ENCODE measurements around the gene ZMIZ1.

DNA sequence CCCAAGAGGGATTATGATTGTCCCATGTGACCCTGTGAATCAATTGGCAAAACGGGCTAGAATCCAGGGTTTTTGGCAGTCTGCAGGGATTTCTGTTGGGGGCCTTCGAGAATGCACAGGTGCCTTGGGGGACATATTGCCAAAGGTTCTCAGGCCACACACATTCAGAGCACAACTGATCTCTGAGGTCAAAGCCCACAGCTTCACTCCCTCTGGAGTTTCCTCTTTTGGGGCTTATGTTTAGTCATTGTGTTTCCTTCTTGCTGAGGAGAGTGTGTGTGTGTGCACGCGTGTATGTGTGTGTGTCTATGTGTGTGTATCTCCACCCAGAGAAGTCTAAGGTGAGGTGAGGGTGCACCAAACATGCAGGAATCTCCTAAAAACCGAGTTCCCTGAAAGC is 287.3 kb downstream of the ZMIZ1 start:
- TF ChIP-seq, protein P1, sequence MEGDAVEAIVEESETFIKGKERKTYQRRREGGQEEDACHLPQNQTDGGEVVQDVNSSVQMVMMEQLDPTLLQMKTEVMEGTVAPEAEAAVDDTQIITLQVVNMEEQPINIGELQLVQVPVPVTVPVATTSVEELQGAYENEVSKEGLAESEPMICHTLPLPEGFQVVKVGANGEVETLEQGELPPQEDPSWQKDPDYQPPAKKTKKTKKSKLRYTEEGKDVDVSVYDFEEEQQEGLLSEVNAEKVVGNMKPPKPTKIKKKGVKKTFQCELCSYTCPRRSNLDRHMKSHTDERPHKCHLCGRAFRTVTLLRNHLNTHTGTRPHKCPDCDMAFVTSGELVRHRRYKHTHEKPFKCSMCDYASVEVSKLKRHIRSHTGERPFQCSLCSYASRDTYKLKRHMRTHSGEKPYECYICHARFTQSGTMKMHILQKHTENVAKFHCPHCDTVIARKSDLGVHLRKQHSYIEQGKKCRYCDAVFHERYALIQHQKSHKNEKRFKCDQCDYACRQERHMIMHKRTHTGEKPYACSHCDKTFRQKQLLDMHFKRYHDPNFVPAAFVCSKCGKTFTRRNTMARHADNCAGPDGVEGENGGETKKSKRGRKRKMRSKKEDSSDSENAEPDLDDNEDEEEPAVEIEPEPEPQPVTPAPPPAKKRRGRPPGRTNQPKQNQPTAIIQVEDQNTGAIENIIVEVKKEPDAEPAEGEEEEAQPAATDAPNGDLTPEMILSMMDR (IDR thresholded peaks at IDR 0.05; ENCODE audit: poor library complexity, severe bottlenecking), result no peak
- TF ChIP-seq EZH2 (IDR thresholded peaks at IDR 0.05; ENCODE audit: borderline replicate concordance, insufficient read depth, low read length, poor library complexity, severe bottlenecking), result no peak
- no peak for TF ChIP-seq EP300 (conservative IDR thresholded peaks at IDR 0.05; ENCODE audit: poor library complexity, severe bottlenecking)
- TF ChIP-seq POLR2AphosphoS5 (IDR thresholded peaks at IDR 0.05), result no peak
- no peak for TF ChIP-seq TAF1 (IDR thresholded peaks at IDR 0.05; ENCODE audit: low read depth)
- no peak for TF ChIP-seq MXI1 (conservative IDR thresholded peaks at IDR 0.05; ENCODE audit: poor library complexity, severe bottlenecking)
- TF ChIP-seq RAD21 (conservative IDR thresholded peaks at IDR 0.05), result no peak
- TF ChIP-seq, protein P2, sequence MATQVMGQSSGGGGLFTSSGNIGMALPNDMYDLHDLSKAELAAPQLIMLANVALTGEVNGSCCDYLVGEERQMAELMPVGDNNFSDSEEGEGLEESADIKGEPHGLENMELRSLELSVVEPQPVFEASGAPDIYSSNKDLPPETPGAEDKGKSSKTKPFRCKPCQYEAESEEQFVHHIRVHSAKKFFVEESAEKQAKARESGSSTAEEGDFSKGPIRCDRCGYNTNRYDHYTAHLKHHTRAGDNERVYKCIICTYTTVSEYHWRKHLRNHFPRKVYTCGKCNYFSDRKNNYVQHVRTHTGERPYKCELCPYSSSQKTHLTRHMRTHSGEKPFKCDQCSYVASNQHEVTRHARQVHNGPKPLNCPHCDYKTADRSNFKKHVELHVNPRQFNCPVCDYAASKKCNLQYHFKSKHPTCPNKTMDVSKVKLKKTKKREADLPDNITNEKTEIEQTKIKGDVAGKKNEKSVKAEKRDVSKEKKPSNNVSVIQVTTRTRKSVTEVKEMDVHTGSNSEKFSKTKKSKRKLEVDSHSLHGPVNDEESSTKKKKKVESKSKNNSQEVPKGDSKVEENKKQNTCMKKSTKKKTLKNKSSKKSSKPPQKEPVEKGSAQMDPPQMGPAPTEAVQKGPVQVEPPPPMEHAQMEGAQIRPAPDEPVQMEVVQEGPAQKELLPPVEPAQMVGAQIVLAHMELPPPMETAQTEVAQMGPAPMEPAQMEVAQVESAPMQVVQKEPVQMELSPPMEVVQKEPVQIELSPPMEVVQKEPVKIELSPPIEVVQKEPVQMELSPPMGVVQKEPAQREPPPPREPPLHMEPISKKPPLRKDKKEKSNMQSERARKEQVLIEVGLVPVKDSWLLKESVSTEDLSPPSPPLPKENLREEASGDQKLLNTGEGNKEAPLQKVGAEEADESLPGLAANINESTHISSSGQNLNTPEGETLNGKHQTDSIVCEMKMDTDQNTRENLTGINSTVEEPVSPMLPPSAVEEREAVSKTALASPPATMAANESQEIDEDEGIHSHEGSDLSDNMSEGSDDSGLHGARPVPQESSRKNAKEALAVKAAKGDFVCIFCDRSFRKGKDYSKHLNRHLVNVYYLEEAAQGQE (IDR thresholded peaks at IDR 0.05; ENCODE audit: borderline replicate concordance), result no peak
